GM19035 (cell line): ENCODE results near the gene CEP85L.

ENCODE experiments used
- ATAC-seq: cut with Tn5 transposase; IDR thresholded peaks from one replicate; pipeline ENCODE4 v1.9.1; 2021; ENCODE audit not compliant: unreplicated experiment

Gene CEP85L

DNA sequence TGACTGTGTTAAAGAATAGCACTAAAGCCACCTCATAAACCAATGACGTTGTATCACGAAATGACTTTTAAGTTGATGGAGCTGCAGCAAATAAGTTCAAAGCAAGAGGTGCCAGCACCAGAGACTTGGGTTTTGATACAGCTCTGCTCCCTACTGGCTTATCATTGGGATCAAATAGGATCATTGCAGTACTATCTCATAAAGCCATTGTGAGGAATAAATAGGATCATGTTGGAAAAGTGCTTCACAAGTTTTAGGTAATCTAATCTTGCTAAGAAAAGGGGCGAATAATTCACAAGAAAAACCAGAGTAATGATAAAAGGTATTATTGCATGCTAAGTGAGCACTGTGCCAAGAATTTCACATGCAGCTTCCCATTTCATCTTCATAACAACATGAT is 10.4 kb upstream of the CEP85L start:
- ATAC-seq, result no peak

DNA sequence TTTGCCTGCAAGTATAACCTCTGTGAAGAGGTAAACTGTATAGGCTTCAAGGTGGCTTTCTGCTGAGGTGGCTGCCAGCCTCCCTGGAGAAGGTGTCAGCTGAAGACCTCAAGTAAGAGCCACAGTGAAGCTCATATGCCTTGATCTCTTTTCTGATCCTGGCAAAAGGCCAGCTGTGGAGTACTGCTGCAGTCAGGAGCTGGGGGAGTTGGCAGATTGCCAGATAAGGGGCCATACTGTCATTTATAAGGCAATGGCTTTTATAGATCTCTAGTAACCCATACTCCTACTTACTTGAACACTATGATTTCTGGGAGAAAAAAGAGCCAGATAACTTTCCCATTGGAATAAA is 8.8 kb upstream of the CEP85L start:
- no peak for ATAC-seq

DNA sequence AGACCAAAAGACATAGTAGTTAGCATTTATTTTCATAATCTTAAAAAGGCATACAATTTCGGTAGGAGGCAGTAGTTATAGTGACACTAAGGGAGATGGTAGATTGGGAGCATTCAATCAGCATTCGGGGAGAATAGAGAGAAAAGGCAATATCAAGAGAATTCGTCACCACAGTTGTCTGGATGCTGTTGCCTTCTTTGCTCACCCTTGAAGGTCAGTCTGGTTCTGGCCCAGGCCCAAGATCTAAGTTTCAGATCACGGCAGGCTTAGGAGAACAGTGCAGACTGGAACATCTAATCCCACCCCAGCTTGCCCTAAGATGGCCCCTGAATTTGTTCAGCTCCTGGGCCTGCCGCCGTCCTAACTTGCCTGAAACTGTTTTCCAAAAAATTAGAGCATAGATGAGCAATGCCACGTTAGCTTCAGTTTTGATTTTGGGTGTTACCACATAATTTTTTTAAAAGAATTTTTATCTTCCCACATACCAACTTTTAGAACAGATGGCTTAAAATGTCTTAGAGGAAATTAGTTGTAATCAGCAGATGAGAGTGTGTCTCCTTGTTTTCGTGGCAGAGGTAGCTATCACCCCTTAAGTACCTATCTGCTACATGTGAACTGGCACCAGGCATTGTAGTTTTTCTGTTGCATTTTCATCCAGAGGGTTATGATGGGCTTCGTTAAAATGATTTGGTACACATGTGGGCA is 8.3 kb upstream of the CEP85L start:
- ATAC-seq, result no peak

DNA sequence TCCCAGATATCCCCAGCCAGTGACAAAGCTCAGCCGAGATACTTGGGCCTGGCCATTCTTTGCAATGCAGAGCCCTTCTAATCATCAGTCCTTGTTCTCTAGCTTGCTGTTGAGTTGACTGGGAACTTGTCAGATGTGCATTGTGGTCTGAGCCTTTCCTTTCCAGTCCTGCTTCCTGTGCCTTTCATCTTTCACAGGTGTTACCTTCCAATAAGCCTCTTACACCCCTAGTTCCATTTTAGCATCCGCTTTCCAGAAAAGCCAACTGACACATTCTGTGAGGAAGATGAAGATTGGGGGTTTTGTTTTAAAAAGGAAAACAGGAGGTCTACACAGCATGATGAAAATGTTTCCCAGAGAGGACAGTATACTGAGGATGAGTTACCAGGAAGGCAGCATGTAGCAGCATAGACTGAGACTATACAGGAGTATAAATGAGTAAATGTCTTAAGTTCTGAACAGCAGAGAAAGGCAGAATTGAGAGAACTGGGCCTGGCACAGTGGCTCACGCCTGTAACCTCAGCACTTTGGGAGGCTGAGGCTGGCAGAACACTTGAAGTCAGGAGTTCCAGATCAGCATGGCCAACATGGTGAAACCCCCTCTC is 5.6 kb upstream of the CEP85L start:
- no peak for ATAC-seq

DNA sequence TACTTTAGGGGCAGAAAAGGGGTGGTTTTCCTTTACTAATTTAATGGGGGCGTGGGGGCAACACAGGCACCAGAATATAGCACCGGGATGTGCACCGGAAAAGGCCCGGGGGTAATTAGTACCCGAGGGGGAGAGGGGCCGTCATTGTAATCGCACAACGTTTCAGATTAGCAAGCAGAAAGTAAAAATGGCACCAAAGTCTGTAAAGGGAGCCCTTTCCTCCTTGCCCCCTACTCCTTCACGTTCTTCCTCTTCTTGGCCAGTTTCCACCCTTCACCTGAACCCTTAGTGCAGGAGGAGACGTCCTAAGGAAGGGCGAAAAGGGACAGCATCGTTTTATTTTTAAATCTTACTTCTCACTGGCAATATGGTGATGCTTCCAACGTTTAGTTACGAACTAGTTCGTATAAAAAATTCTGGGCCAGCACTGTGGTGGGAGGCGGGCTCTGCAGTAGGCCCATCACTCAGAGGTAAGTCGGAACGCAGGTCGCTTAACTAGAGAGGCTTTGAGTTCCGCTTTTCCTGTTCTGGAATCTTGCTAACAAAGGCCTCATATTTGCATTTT is 742 bp upstream of the CEP85L start:
- no peak for ATAC-seq

DNA sequence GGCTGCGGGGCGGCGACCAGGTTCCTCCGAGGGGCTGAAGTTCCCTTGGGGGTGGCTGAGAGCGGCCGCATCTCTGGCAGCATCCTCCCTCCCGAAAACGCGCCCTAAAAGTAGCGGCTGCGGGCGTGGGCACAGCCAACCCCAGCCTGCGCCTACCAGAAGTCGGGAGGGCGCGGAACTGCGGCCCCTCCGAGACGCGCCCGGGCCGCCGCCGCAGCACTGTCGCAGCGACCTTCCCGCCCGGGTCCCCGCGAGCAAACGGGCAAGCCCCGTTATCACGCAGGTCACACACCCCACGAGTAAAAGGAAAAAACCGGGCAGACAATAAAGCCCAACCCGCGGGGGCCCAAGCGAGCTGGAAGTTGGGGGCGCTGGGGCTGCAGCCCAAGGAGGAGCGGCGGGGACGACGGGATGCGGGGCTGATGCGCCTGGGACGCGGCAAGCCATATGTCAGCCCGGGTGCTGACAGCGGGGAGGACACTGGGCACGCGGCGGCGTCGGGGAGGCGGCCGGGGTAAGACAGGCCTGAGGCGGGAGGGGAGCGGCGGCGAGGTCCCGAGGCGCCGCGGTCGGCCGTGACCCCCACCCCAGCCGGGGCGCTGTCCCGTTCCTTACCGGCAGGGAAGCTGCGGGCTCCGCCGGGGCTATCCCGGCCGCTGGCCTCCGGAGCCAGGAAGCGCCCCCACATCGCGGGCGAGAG is 659 bp downstream of the CEP85L start:
- ATAC-seq, result peak; percentile 49

DNA sequence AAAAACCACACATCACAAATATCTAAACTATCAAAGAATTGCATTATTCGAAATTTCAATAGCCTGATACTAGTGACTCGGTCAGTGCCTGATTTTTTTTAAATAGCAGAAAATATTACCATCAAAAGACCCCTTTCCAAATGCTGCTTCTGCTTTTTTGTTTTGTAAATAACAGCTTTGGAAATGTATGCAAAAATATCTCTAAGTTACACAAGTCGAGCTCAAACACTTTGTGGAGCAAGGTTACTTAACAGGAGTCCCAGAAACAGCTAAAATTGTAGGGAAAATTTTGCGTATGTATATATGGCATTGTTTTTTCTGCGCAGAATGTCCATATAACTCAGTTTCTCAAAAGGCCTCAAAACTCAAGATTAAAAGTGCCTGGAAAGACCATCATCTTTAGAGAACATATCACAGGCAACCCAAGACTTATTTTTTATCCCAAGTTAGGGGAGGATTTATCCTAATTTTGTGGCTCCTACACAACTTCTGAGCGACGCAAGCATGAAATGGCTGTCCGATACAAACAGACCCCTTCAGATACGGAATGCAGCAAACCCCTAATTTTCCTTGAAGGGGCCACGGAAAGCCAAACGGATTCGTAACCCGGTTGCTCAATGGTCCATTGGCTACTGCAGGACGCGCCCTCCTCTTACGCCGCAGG is 1.3 kb downstream of the CEP85L start:
- ATAC-seq, result no peak

DNA sequence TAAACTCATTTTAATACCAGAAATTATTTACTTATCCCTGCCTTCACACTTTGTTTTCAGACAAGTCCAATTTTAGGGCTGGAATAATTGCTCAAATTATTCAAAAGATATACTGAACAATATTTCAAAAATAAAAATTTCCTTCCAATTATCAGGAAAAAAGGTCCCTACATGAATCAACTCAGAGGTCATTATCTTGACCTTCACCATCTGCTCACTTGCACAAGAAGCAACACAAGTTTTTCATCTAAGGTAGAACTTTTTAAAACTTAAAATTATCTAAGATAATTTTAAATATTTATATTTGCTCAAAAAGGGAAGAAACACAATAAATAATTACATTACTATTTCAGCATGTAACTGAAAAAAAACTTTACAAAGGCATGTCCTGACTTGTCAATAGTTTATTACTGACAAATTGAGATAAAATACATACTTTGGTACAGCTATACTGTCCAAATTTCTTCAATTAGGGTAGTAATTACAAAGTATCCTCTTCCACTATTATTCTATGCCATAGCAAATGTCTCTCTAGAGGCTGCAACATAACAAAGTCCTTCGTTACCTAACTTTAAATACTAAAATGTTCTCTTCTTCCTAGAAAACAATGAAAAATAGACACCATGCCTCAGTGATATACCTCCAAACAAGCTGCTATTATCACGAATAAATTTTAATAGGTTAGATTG is 2.4 kb downstream of the CEP85L start:
- no peak for ATAC-seq

DNA sequence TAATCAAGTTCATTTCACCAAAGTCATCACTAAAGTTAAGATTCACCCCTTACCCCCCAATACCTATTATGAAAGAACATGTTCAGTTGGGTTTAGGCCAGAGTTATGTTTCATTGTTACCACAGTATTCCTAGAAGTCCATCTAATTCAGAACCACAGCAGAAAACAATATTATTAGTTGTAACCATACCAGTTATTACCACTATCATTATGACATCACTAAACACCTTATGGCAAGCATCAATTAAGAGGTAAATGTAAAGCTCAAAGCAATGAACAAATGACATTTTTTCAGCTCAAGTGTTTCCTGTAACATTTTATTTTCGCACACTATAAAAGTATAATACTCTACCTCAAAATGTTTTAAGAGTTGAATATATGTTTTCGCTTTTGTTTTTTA is 4.4 kb downstream of the CEP85L start:
- no peak for ATAC-seq

DNA sequence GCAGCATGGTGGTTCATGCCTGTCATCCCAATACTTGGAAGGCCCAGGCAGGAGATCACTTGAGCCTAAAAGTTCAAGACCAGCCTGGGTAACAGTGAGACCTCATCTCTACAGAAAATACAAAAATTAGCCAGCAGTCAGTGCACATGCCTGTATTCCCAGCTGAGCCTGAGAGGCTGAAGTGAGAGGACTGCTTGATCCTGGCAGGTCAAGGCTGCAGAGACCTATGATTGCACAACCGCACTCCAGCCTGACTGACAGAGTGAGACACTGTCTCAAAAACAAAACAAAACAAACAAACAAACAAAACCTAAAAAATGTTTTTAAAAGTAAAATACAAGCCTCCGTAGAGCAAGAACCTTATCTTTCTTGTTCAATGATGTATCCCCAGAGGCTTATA is 6.0 kb downstream of the CEP85L start:
- ATAC-seq, result no peak

DNA sequence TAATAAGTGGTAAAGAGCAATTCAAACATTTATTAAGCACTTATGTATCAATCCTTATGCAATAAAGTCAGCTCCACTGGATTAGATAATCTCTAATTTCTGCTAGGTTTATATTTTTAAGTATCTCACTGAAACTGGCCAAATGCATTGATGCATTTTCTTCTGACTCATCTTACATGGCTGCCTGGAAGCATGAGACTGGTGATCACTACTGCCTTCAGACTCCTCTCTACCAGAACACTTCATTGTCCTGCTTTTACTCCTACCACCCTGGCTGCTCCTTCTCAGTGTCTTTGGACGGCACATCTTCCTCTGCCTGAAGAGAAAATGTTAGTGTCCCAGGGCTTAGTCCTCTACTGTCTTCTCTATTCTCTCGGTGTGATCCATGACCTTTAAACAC is 7.4 kb downstream of the CEP85L start:
- no peak for ATAC-seq

DNA sequence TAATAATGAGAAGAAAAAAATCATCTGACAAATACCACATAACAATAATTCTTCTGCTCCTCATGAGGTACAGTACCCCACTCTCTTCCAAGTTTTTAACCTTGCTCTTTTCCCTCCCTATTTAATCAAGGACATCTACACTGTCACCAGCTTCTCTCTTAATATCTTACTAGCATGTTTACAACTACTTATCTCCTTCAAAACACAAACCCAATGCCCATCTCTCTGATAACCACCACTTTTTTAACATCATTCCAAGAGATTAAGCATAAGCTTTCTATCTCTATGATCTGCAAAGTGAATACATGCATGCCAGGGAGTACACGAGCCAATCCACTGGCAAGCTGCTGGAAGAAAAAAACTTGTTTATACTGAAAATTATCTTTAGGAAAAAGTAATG is 10.3 kb downstream of the CEP85L start:
- no peak for ATAC-seq

DNA sequence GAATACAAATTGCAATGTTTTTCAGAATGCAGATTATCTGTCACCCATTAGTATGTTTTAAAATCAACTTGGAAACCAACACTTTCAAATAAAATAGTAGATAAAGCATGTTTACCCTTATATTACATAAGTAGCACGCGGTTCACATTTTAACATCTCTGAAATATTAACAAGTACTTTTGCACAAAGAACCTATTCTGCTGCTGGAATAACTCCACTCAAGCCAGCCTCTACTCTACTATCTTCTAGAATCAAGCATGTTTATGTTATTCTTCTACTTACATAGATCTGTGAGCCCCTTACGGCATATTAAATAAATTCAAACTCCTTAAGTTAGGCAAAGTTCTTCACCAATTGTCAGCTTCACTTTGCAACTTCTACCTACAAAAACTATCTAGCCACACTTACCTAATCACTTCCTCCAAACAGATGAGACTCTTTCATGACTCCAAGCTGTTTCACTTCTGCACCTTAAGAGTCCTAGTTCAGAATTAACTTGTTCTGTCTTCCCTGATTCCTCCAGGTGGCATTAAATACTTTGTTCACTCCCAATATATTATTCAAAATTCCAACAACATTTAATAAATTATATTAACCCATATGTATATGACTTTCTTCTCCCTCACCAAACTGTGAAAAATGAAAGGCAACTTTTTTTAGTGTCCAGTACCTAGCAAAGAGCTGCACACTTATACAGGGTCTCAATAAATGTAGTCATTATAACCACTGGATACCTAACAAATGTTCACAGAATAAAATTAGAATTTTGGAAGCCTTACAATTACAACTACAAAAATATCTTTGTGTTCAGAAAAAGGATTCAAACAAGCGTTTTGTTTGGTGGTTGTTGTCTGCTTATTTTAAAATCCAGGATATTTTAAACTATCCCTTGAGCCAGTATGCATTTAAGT is 12.1 kb downstream of the CEP85L start:
- ATAC-seq, result peak; percentile 82

DNA sequence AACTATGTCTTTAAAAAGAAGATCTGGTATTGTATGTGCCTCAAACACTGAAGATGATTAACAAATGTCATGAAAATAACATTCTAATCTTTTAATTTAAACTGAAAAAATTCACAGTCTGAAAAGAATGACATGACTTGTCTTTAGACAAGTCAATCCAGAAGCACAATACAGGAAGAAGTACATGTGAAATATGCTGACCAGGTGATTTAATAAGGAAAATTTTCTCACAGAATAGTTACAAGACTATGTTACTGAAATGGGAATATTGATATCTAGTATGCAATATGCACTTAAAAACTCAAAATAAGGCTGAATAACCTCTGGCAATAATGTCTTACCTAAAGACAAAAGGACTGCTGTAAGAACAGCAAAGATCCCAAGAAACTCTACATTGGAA is 13.1 kb downstream of the CEP85L start:
- ATAC-seq, result no peak

DNA sequence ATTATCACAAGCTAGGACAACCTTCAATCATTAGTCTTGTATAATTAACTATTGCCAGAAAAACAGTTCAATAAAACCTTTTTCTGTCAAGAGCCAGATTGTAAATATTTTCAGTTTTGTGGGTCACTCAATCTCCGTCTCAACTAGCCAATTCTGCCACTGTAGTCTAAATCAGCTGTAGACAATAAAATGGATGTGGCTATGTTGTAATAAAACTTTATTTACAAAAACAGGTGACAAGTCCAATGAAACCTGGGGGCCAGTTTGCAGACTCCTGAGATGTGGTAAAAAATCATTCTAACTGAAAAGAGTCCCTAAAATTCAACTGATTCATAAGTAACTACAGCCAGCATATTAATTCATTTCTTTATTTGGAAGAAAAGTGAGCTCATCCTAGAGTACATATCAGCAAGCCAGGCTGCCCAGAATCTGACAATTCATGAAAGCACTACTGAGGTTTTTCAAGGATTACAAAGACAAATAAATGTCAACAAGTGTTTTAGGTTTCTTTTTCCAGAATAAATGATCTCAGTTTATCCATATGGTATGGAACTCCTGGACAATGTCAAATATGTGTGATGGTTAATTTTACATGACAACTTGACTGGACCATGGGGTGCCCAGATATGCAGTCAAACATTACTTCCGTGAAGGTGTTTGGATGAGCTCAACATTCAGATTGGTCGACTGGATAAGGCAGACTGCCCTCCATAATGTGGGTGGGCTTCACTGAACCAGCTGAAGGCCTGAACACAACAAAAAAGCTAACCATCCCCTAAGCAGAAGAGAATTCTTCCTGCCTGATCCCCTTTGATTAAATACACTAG is 15.3 kb downstream of the CEP85L start:
- ATAC-seq, result no peak

DNA sequence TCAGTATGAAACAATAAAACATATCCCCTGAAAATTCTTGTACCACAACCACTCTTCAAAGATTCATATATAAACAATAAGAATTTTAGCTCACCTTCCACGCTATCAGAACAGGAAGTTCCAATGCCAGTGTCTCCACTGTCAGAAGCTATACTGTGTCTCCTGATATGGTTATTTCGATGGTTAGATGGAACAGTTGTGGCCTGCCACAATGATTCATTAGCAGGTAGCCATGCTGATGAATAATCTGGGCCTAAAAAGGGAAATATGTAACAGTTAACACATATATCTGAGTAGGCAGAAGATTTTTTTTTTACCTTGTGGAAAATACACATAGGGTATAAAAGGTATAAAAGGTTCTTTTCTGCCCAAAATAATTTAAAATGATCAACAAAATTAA is 19.0 kb downstream of the CEP85L start:
- no peak for ATAC-seq

DNA sequence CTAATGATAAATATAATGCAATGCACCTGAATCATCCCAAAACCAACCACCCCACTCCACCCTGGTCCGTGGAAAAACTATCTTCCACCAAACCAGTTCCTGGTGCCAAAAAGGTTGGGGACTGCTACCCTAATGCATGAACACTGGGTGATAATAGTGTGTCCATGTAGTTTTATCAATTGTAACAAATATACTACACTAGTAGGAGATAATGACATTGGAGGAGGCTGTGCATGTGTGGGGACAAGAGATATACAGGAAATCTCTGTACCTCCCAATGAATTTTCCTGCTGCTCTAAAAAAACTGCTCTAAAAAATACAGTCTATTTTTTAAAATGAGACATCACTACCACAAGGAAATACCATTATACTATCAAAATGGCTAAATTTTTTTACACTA is 20.5 kb downstream of the CEP85L start:
- ATAC-seq, result no peak

DNA sequence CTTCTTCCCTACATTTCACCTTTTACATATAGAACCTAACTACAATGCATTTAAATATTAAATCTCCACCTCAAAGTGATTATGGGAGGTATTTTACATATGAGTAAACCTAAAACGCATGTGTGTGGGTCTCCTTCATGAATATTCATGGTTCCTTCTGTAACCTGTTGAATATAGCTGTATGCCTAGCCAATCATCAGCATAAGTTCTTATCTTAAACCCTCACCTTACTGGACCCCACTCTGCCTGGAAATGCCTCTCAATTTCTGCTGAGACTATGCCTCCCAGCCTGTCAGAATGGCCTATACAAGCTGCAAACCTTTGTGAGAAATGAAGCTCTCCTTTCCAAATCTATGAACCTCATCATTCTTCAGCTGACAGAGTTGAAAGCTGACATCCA is 21.3 kb downstream of the CEP85L start:
- ATAC-seq, result no peak

DNA sequence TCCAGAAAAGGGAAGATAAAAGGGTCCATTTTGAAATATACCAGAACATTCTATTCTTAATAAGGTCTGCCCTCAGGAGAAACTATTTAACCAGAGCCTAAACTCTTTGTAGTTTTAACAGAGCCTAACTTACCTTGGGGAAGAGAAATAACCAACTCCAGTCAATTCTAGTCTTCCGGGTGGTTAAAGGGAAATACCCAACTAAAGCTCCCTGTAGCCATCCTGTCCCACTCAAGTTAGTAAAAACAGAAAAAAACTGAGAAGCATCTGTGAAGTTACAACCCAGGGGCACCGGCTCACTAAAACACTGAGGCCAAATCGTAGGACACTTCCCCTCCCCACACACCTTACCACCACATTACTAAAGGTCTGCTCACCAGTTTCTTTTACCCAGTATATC is 23.7 kb downstream of the CEP85L start:
- ATAC-seq, result no peak
